HepG2 (cell line): ENCODE measurements around the gene P4HTM. TPM values are rescaled to one million over a fixed set of nuclear protein-coding genes. Genes with fewer than 3 reads are reported as not detected.

Experiments used
- ESRRA ChIP-seq: sonication (generic); formaldehyde crosslinking; IDR thresholded peaks from 2 replicates; pipeline ENCODE4 v1.5.1; 2020; ENCODE audit warnings: mild to moderate bottlenecking, low read depth, missing genetic modification reagents
- ETV6 ChIP-seq: sonication (generic); formaldehyde crosslinking; conservative IDR thresholded peaks from 2 replicates; pipeline ENCODE4 v1.4.0; 2020; ENCODE audit warnings: missing genetic modification reagents
- FOSL1 ChIP-seq: sonication (generic); formaldehyde crosslinking; IDR thresholded peaks from 2 replicates; pipeline ENCODE4 v1.9.0; 2021; ENCODE audit warnings: missing genetic modification reagents, borderline replicate concordance
- FOSL2 ChIP-seq: sonication (generic); formaldehyde crosslinking; IDR thresholded peaks from 2 replicates; pipeline ENCODE4 v1.4.0; 2020; ENCODE audit warnings: missing genetic modification reagents
- KAT8 ChIP-seq: IDR thresholded peaks from 2 replicates; pipeline ENCODE4 v1.6.1; 2016; ENCODE audit warnings: missing genetic modification reagents, missing compliant biosample characterization
- KDM4B ChIP-seq: sonication (generic); formaldehyde crosslinking; IDR thresholded peaks from 2 replicates; pipeline ENCODE4 v1.4.0; 2020; ENCODE audit warnings: missing genetic modification reagents
- KLF9 ChIP-seq: IDR thresholded peaks from 2 replicates; pipeline ENCODE4 v1.6.1; 2016; ENCODE audit warnings: low read depth
- MAFK ChIP-seq, 2 experiments: IDR thresholded peaks in 1 of 2; conservative IDR thresholded peaks in 1 of 2; 2 replicates each; pipeline ENCODE4 v1.6.1; 2011; ENCODE audit warnings: improper control_type of control experiment in 2 of 2, low read length in 2 of 2
- NPAS2 ChIP-seq: sonication (generic); formaldehyde crosslinking; IDR thresholded peaks from 2 replicates; pipeline ENCODE4 v1.8.0; 2022; ENCODE audit warnings: mild to moderate bottlenecking, missing genetic modification reagents, borderline replicate concordance
- TEAD3 ChIP-seq: optimal IDR thresholded peaks from 2 replicates; pipeline ENCODE3; 2016; ENCODE audit warnings: borderline replicate concordance
- ZBTB39 ChIP-seq: sonication (generic); formaldehyde crosslinking; IDR thresholded peaks from 2 replicates; pipeline ENCODE4 v1.5.0; 2020; ENCODE audit warnings: missing genetic modification reagents
- ZMYM3 ChIP-seq: sonication (generic); formaldehyde crosslinking; IDR thresholded peaks from 2 replicates; pipeline ENCODE4 v1.5.1; 2020; ENCODE audit warnings: mild to moderate bottlenecking, missing genetic modification reagents
- ZNF224 ChIP-seq: sonication (generic); formaldehyde crosslinking; IDR thresholded peaks from 2 replicates; pipeline ENCODE4 v1.5.0; 2020; ENCODE audit warnings: mild to moderate bottlenecking, missing genetic modification reagents
- ZNF296 ChIP-seq: sonication (generic); formaldehyde crosslinking; conservative IDR thresholded peaks from 2 replicates; pipeline ENCODE4 v1.5.0; 2020; ENCODE audit warnings: mild to moderate bottlenecking, missing genetic modification reagents
- ZNF737 ChIP-seq: sonication (generic); formaldehyde crosslinking; IDR thresholded peaks from 2 replicates; pipeline ENCODE4 v1.5.0; 2020; ENCODE audit warnings: missing genetic modification reagents, mild to moderate bottlenecking, borderline replicate concordance
- ZNF766 ChIP-seq: sonication (generic); formaldehyde crosslinking; IDR thresholded peaks from 2 replicates; pipeline ENCODE4 v1.5.0; 2020; ENCODE audit warnings: missing genetic modification reagents, borderline replicate concordance
- ZNF891 ChIP-seq: sonication (generic); formaldehyde crosslinking; IDR thresholded peaks from 2 replicates; pipeline ENCODE4 v1.5.0; 2020; ENCODE audit warnings: mild to moderate bottlenecking, missing genetic modification reagents
- polyA plus RNA-seq, 8 experiments: library from polyadenylated mRNA; depleted of rRNA in 3 of 8; stranded (reverse) in 7 of 8; unstranded in 1 of 8; fragments of >200 nt; fragmentation: Illumina TruSeq in 4 of 8; extraction: Trizol in 4 of 8; gene quantifications; 2 replicates each; pipeline versions ENCODE4 v1.2.1 to v1.2.3, GENCODE V29; 2011 to 2016; ENCODE audit warnings: low read depth in 4 of 8, missing spikeins in 1 of 8, mixed read lengths in 1 of 8; ENCODE audit not compliant: insufficient read depth in 1 of 8
- total RNA-seq, 5 experiments: library from RNA; depleted of rRNA; stranded (reverse); fragments of >200 nt; fragmentation: Illumina TruSeq; extraction: Trizol; gene quantifications; 2 replicates each; pipeline ENCODE4 v1.2.3, GENCODE V29; 2016; ENCODE audit warnings: low read depth in 1 of 5
- TF ChIP-seq, protein P1 (sequence below): IDR thresholded peaks from 2 replicates; pipeline ENCODE4 v1.6.1; 2016; ENCODE audit warnings: low read depth, missing genetic modification reagents, missing compliant biosample characterization
- TF ChIP-seq, protein P2 (sequence below): IDR thresholded peaks from 2 replicates; pipeline ENCODE4 v1.6.1; 2016
- TF ChIP-seq, protein P3 (sequence below): sonication (generic); formaldehyde crosslinking; IDR thresholded peaks from 2 replicates; pipeline ENCODE4 v1.4.0; 2020; ENCODE audit warnings: missing genetic modification reagents

The P4HTM gene
- total and polyA plus RNA-seq, 2 of the 13 experiments (the other 11 are each of a cell fraction or from before 2014, with no cell fraction given) = 0.01 TPM; not detected in 1

GRCh38 chr3:49021813-49022687 lies 32.0 kb downstream of the P4HTM start, which contains the start of gene NDUFAF3 (continued):
- TF ChIP-seq, protein P1, sequence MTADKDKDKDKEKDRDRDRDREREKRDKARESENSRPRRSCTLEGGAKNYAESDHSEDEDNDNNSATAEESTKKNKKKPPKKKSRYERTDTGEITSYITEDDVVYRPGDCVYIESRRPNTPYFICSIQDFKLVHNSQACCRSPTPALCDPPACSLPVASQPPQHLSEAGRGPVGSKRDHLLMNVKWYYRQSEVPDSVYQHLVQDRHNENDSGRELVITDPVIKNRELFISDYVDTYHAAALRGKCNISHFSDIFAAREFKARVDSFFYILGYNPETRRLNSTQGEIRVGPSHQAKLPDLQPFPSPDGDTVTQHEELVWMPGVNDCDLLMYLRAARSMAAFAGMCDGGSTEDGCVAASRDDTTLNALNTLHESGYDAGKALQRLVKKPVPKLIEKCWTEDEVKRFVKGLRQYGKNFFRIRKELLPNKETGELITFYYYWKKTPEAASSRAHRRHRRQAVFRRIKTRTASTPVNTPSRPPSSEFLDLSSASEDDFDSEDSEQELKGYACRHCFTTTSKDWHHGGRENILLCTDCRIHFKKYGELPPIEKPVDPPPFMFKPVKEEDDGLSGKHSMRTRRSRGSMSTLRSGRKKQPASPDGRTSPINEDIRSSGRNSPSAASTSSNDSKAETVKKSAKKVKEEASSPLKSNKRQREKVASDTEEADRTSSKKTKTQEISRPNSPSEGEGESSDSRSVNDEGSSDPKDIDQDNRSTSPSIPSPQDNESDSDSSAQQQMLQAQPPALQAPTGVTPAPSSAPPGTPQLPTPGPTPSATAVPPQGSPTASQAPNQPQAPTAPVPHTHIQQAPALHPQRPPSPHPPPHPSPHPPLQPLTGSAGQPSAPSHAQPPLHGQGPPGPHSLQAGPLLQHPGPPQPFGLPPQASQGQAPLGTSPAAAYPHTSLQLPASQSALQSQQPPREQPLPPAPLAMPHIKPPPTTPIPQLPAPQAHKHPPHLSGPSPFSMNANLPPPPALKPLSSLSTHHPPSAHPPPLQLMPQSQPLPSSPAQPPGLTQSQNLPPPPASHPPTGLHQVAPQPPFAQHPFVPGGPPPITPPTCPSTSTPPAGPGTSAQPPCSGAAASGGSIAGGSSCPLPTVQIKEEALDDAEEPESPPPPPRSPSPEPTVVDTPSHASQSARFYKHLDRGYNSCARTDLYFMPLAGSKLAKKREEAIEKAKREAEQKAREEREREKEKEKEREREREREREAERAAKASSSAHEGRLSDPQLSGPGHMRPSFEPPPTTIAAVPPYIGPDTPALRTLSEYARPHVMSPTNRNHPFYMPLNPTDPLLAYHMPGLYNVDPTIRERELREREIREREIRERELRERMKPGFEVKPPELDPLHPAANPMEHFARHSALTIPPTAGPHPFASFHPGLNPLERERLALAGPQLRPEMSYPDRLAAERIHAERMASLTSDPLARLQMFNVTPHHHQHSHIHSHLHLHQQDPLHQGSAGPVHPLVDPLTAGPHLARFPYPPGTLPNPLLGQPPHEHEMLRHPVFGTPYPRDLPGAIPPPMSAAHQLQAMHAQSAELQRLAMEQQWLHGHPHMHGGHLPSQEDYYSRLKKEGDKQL = no peak
- peak; percentile 91 for TF ChIP-seq ZBTB39 (CRISPR knock-in tag)
- peak; percentile 34; the same call in 1 of the 2 replicates for TF ChIP-seq ZNF891 (CRISPR knock-in tag)
- peak; percentile 76; the same call in 1 of the 2 replicates for TF ChIP-seq ZNF296
- no peak; the same call in 1 of the 2 replicates for TF ChIP-seq ZNF737
- no peak for TF ChIP-seq KDM4B (CRISPR knock-in tag)
- peak; percentile 39 for TF ChIP-seq TEAD3 (CRISPR knock-in tag)
- TF ChIP-seq FOSL2 = peak; percentile 44; the same call in 1 of the 2 replicates
- 0 out of 2 replicates have a peak, but pooled peaks have one; percentile 25 for TF ChIP-seq ESRRA (CRISPR knock-in tag)
- TF ChIP-seq ZNF224 (CRISPR knock-in tag) = peak; percentile 89
- peak; percentile 82 for TF ChIP-seq KAT8 (CRISPR knock-in tag)
- TF ChIP-seq MAFK (conservative IDR thresholded peaks at IDR 0.05 in 1 of 2, IDR thresholded peaks at IDR 0.05 in 1 of 2; ENCODE audit: low read length in 2 of 2) = no peak
- TF ChIP-seq ETV6 (CRISPR knock-in tag) = no peak
- TF ChIP-seq, protein P2, sequence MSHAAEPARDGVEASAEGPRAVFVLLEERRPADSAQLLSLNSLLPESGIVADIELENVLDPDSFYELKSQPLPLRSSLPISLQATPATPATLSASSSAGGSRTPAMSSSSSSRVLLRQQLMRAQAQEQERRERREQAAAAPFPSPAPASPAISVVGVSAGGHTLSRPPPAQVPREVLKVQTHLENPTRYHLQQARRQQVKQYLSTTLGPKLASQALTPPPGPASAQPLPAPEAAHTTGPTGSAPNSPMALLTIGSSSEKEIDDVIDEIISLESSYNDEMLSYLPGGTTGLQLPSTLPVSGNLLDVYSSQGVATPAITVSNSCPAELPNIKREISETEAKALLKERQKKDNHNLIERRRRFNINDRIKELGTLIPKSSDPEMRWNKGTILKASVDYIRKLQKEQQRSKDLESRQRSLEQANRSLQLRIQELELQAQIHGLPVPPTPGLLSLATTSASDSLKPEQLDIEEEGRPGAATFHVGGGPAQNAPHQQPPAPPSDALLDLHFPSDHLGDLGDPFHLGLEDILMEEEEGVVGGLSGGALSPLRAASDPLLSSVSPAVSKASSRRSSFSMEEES = peak; percentile 19; the same call in 1 of the 2 replicates
- TF ChIP-seq FOSL1 = peak; percentile 47; the same call in 1 of the 2 replicates
- TF ChIP-seq ZMYM3 (CRISPR knock-in tag) = no peak
- no peak for TF ChIP-seq NPAS2 (CRISPR knock-in tag)
- TF ChIP-seq ZNF766 = peak; percentile 61; the same call in 1 of the 2 replicates
- TF ChIP-seq KLF9 (CRISPR knock-in tag) = no peak
- TF ChIP-seq, protein P3, sequence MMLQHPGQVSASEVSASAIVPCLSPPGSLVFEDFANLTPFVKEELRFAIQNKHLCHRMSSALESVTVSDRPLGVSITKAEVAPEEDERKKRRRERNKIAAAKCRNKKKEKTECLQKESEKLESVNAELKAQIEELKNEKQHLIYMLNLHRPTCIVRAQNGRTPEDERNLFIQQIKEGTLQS = 0 out of 2 replicates have a peak, but pooled peaks have one; percentile 18
